Lower lobe of right lung (tissue), 2 donors: ENCODE results near the gene USO1. TPM values are rescaled to one million over a fixed set of nuclear protein-coding genes. Genes with fewer than 3 reads are reported as not detected.
"Not testable (repeated sequence)": the region's sequence is repeated elsewhere in the genome, so short reads cannot be mapped to it uniquely, and the experiment has no call there.

ENCODE experiments used
- ATAC-seq, 2 donors: fragments of 200-7000 bp; cut with Tn5 transposase; one replicate each; pipeline ENCODE4 v1.9.1; 2020 to 2022; ENCODE audit warnings: mild to moderate bottlenecking in 2 of 2, moderate library complexity in 2 of 2
- DNase-seq: peaks from one replicate; pipeline ENCODE4 v3.0.0-alpha.2; 2020
- H3K27ac ChIP-seq: fragments of 200-600 bp; one replicate; pipeline ENCODE4 v1.8.0; 2022
- H3K27me3 ChIP-seq: fragments of 200-600 bp; one replicate; pipeline ENCODE4 v1.8.0; 2022; ENCODE audit warnings: low read depth
- H3K36me3 ChIP-seq: fragments of 200-600 bp; one replicate; pipeline ENCODE4 v1.8.0; 2022; ENCODE audit warnings: mild to moderate bottlenecking
- H3K4me1 ChIP-seq: fragments of 200-600 bp; one replicate; pipeline ENCODE4 v1.8.0; 2022
- H3K4me3 ChIP-seq: fragments of 200-600 bp; one replicate; pipeline ENCODE4 v1.8.0; 2022; ENCODE audit warnings: mild to moderate bottlenecking
- H3K9me3 ChIP-seq: fragments of 200-600 bp; one replicate; pipeline ENCODE4 v1.8.0; 2022
- CTCF ChIP-seq: fragments of 200-600 bp; IDR thresholded peaks from one replicate; pipeline ENCODE4 v1.8.0; 2022; ENCODE audit warnings: antibody characterized with exemption, mild to moderate bottlenecking
- intact Hi-C: fragments of 100-400 bp; cut with DNase I; formaldehyde crosslinking; loops from one replicate; pipeline ENCODE4 v1.11.0; 2022
- total RNA-seq: library from RNA; stranded (reverse); fragmentation: NEBNext Ultra II Directional; extraction: Animal tissue kit (Norgen Biotek cat#: 25700); gene quantifications from one replicate; pipeline ENCODE4 v1.2.1, GENCODE V29; 2021
- donor health status: DM: no; HTN: yes; CAD: no; lungs with severe emphysema.

The USO1 gene
- total RNA-seq, 1 donor from 2014 or later: 55.6 TPM

- H3K27me3 ChIP-seq: no peaks in the 10 kb centered on the region
- ATAC-seq: no peak
Observed at GRCh38 chr4:75714704-75715103, 9.7 kb upstream of the USO1 start.

GRCh38 chr4:75715105-75715799 is 9.1 kb upstream of the USO1 start:
- Histone ChIP-seq H3K27ac (no peak overlapping the region), H3K9me3 (no peaks in the 10 kb centered on the region), H3K4me3 (no peak overlapping the region), H3K36me3 (no peaks in the 10 kb centered on the region), H3K4me1 (no peaks in the 10 kb centered on the region), H3K27me3 (no peaks in the 10 kb centered on the region)
- ATAC-seq: no peak
- intact Hi-C loops: no loop called here
- DNase-seq: no peak
- no peak for TF ChIP-seq CTCF

More at GRCh38 chr4:75714704-75715103, 9.7 kb upstream of the USO1 start:
- Histone ChIP-seq H3K27ac (no peak overlapping the region), H3K9me3 (no peaks in the 10 kb centered on the region), H3K4me1 (no peaks in the 10 kb centered on the region), H3K36me3 (no peaks in the 10 kb centered on the region), H3K4me3 (no peak overlapping the region)
- no peak for TF ChIP-seq CTCF
- intact Hi-C loops: no loop called here
- DNase-seq: no peak

- H3K9me3 ChIP-seq, H3K4me3 ChIP-seq, DNase-seq, H3K27me3 ChIP-seq, H3K4me1 ChIP-seq, H3K36me3 ChIP-seq, H3K27ac ChIP-seq, intact Hi-C loops, ATAC-seq: not testable (repeated sequence)
Observed at GRCh38 chr4:75716054-75716453, 8.3 kb upstream of the USO1 start.

- H3K9me3 ChIP-seq: no peaks in the 10 kb centered on the region
- H3K27ac ChIP-seq: no peak overlapping the region
- no peaks in the 10 kb centered on the region for H3K36me3 ChIP-seq
- no peak overlapping the region for H3K4me3 ChIP-seq
- H3K27me3 ChIP-seq: no peaks in the 10 kb centered on the region
- intact Hi-C loops: no loop called here
- TF ChIP-seq CTCF: no peak
- no peaks in the 10 kb centered on the region for H3K4me1 ChIP-seq
- no peak for DNase-seq
- no peak for ATAC-seq
Observed at GRCh38 chr4:75717408-75717807, 7.0 kb upstream of the USO1 start.

- no peak for TF ChIP-seq CTCF
- no peaks in the 10 kb centered on the region for H3K27me3 ChIP-seq
Observed at GRCh38 chr4:75718529-75718928, 5.8 kb upstream of the USO1 start.

GRCh38 chr4:75722417-75722816 is 2.0 kb upstream of the USO1 start:
- intact Hi-C loops: no loop called here

More at GRCh38 chr4:75718529-75718928, 5.8 kb upstream of the USO1 start:
- H3K9me3 ChIP-seq: no peaks in the 10 kb centered on the region
- DNase-seq: no peak
- H3K4me1 ChIP-seq: peaks cover 11% of the 10 kb centered on the region
- H3K36me3 ChIP-seq: no peaks in the 10 kb centered on the region
- ATAC-seq: no peak
- H3K4me3 ChIP-seq: no peak overlapping the region
- intact Hi-C loops: no loop called here
- H3K27ac ChIP-seq: no peak overlapping the region

More at GRCh38 chr4:75722417-75722816, 2.0 kb upstream of the USO1 start:
- H3K27ac ChIP-seq: no peak overlapping the region
- no peaks in the 10 kb centered on the region for H3K9me3 ChIP-seq
- no peaks in the 10 kb centered on the region for H3K36me3 ChIP-seq
- DNase-seq (no peak), ATAC-seq (no peak)
- H3K27me3 ChIP-seq: no peaks in the 10 kb centered on the region
- no peak for TF ChIP-seq CTCF
- H3K4me3 ChIP-seq: no peak overlapping the region
- H3K4me1 ChIP-seq: peaks cover 32% of the 10 kb centered on the region
